Measurements from ENCODE around the gene MORN5.

MORN5 gene

GRCh38 chr9:122214507-122214906 lies 54.8 kb downstream of the MORN5 start:
- no peak for TF ChIP-seq CTCF (IDR thresholded peaks at IDR 0.05; ENCODE audit: extremely low read depth, insufficient read depth, missing control alignments)
- in situ Hi-C loops (cut with MboI; ENCODE audit: low pct_unique_long_range_greater_than_20kb, low sequenced_read_pairs, unreplicated experiment): no loop called here
- no peak for DNase-seq (ENCODE audit: low spot score)

- no peak for TF ChIP-seq CTCF (IDR thresholded peaks at IDR 0.05; ENCODE audit: extremely low read depth, insufficient read depth, missing control alignments)
- no peak for DNase-seq (ENCODE audit: low spot score)
- in situ Hi-C loops (cut with MboI; ENCODE audit: low pct_unique_long_range_greater_than_20kb, low sequenced_read_pairs, unreplicated experiment): no loop called here
These were observed 56.0 kb downstream of the MORN5 start for GRCh38 chr9:122215663-122216062.

GRCh38 chr9:122216138-122216797 lies 56.6 kb downstream of the MORN5 start:
- no peak for TF ChIP-seq CTCF (IDR thresholded peaks at IDR 0.05; ENCODE audit: extremely low read depth, insufficient read depth, missing control alignments)
- in situ Hi-C loops (cut with MboI; ENCODE audit: low pct_unique_long_range_greater_than_20kb, low sequenced_read_pairs, unreplicated experiment): no loop called here
- no peak for DNase-seq (ENCODE audit: low spot score)

- in situ Hi-C loops (cut with MboI; ENCODE audit: low pct_unique_long_range_greater_than_20kb, low sequenced_read_pairs, unreplicated experiment): no loop called here
- DNase-seq (ENCODE audit: low spot score): peak; percentile 9
- TF ChIP-seq CTCF (IDR thresholded peaks at IDR 0.05; ENCODE audit: extremely low read depth, insufficient read depth, missing control alignments): no peak
These were observed 57.2 kb downstream of the MORN5 start for GRCh38 chr9:122216798-122217418.

- TF ChIP-seq CTCF (IDR thresholded peaks at IDR 0.05; ENCODE audit: extremely low read depth, insufficient read depth, missing control alignments): no peak
- DNase-seq (ENCODE audit: low spot score): peak; percentile 29
- in situ Hi-C loops (cut with MboI; ENCODE audit: low pct_unique_long_range_greater_than_20kb, low sequenced_read_pairs, unreplicated experiment): no loop called here
These were observed 57.9 kb downstream of the MORN5 start for GRCh38 chr9:122217640-122218039.

GRCh38 chr9:122218071-122218934 lies 58.6 kb downstream of the MORN5 start:
- in situ Hi-C loops (cut with MboI; ENCODE audit: low pct_unique_long_range_greater_than_20kb, low sequenced_read_pairs, unreplicated experiment): no loop called here
- peak; percentile 32 for DNase-seq (ENCODE audit: low spot score)
- no peak for TF ChIP-seq CTCF (IDR thresholded peaks at IDR 0.05; ENCODE audit: extremely low read depth, insufficient read depth, missing control alignments)

All from GM13977 (cell line).